Spinal cord (tissue), 10 donors: ENCODE measurements around the gene RBSN. TPM values are rescaled to one million over a fixed set of nuclear protein-coding genes. Genes with fewer than 3 reads are reported as not detected.

Experiments
- DNase-seq, 6 donors: peaks; one replicate each; pipeline versions ENCODE4 v3.0.0 to v3.0.0-alpha.2; 2013 to 2015; ENCODE audit warnings: low spot score in 6 of 6, low read depth in 4 of 6
- H3K27ac ChIP-seq: one replicate; pipeline ENCODE4 v1.5.1; 2013; ENCODE audit warnings: low read depth, low read length, control low read depth
- H3K27me3 ChIP-seq: one replicate; pipeline ENCODE4 v1.6.1; 2013; ENCODE audit warnings: low read length; ENCODE audit not compliant: control insufficient read depth, insufficient read depth
- H3K36me3 ChIP-seq: one replicate; pipeline ENCODE4 v1.6.1; 2013; ENCODE audit warnings: low read length; ENCODE audit not compliant: control insufficient read depth, insufficient read depth
- H3K4me1 ChIP-seq: one replicate; pipeline ENCODE4 v1.6.1; 2013; ENCODE audit warnings: low read length; ENCODE audit not compliant: control insufficient read depth, insufficient read depth
- H3K4me3 ChIP-seq: one replicate; pipeline ENCODE4 v1.5.1; 2013; ENCODE audit warnings: low read depth, low read length, control low read depth
- H3K9me3 ChIP-seq: one replicate; pipeline ENCODE4 v1.6.1; 2013; ENCODE audit warnings: low read length; ENCODE audit not compliant: control insufficient read depth, insufficient read depth
- WGBS: methylation state at CpG from one replicate; pipeline ENCODE4 v1.1.5; 2013; ENCODE audit warnings: missing lambda C conversion rate; ENCODE audit not compliant: insufficient coverage; 5-methylcytosine and 5-hydroxymethylcytosine counted together
- polyA plus RNA-seq, 2 donors: library from polyadenylated mRNA; unstranded; fragments of 120-200 nt; gene quantifications; one replicate each; pipeline ENCODE4 v1.2.1, GENCODE V29; 2013; ENCODE audit not compliant: insufficient read length in 2 of 2
- total RNA-seq, 2 donors: library from RNA; depleted of rRNA in 1 of 2; stranded (reverse); fragments of 120-200 nt in 1 of 2; fragments of >200 nt in 1 of 2; gene quantifications; one replicate each; pipeline versions ENCODE4 v1.2.3 to v1.2.4, GENCODE V29; 2013 to 2014
- donor health status: healthy.

Gene RBSN
- total and polyA plus RNA-seq, 4 donors: 40.4 to 51.6 (median 46.1) TPM

GRCh38 chr3:15117011-15117410, 18.1 kb upstream of the RBSN start:
- peaks cover 16% of the 10 kb centered on the region for H3K27me3 ChIP-seq
- H3K4me1 ChIP-seq: peaks cover 8% of the 10 kb centered on the region
- no peak overlapping the region for H3K4me3 ChIP-seq
- DNase-seq: no peak
- no peaks in the 10 kb centered on the region for H3K9me3 ChIP-seq
- no peaks in the 10 kb centered on the region for H3K36me3 ChIP-seq
- H3K27ac ChIP-seq: no peak overlapping the region
- WGBS: 82% methylated on average over 3 of the region's 3 CpGs

- Histone ChIP-seq H3K9me3 (no peaks in the 10 kb centered on the region), H3K36me3 (no peaks in the 10 kb centered on the region), H3K4me1 (peaks cover 8% of the 10 kb centered on the region), H3K27me3 (peaks cover 16% of the 10 kb centered on the region), H3K4me3 (no peak overlapping the region), H3K27ac (no peak overlapping the region)
- 90% methylated on average over 2 of the region's 2 CpGs for WGBS
- DNase-seq: no peak
Measured at GRCh38 chr3:15116032-15116669, 17.2 kb upstream of the RBSN start.

GRCh38 chr3:15114466-15115358, 15.8 kb upstream of the RBSN start:
- WGBS: 60% methylated on average over 6 of the region's 10 CpGs
- no peak for DNase-seq
- Histone ChIP-seq H3K27me3 (peaks cover 12% of the 10 kb centered on the region), H3K27ac (no peak overlapping the region), H3K4me3 (no peak overlapping the region), H3K4me1 (peaks cover 8% of the 10 kb centered on the region), H3K9me3 (no peaks in the 10 kb centered on the region), H3K36me3 (no peaks in the 10 kb centered on the region)

GRCh38 chr3:15113884-15114283, 14.9 kb upstream of the RBSN start:
- peaks cover 5% of the 10 kb centered on the region for H3K4me1 ChIP-seq
- DNase-seq: no peak
- H3K4me3 ChIP-seq: no peak overlapping the region
- 100% methylated on average over 1 of the region's 3 CpGs for WGBS
- H3K27ac ChIP-seq: no peak overlapping the region
- no peaks in the 10 kb centered on the region for H3K9me3 ChIP-seq
- no peaks in the 10 kb centered on the region for H3K36me3 ChIP-seq
- H3K27me3 ChIP-seq: peaks cover 8% of the 10 kb centered on the region

GRCh38 chr3:15113471-15113870, 14.5 kb upstream of the RBSN start:
- no peak for DNase-seq
- Histone ChIP-seq H3K36me3 (no peaks in the 10 kb centered on the region), H3K4me3 (no peak overlapping the region), H3K27ac (no peak overlapping the region), H3K4me1 (peaks cover under 1% of the 10 kb centered on the region), H3K9me3 (no peaks in the 10 kb centered on the region), H3K27me3 (peaks cover 4% of the 10 kb centered on the region)
- WGBS: 49% methylated on average over 3 of the region's 6 CpGs

DNA sequence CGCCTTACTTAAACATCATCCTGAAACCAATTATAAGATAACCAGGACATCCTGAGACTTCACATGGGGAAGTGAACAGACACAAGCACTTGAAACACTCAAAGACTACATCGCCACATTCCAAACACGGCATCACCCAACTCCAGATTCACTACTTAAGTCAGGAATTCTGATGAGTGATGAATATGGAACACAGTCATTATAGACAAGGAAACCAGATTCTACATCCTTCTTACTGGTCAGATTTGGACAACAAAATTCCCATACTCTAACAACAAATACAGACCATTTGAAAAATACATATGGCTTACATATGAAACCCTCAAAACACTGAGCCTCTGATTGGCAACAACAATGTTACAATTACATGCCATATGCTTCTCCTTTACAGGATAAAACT, 13.1 kb upstream of the RBSN start:
- no peak overlapping the region for H3K4me3 ChIP-seq
- peaks cover 6% of the 10 kb centered on the region for H3K4me1 ChIP-seq
- no peaks in the 10 kb centered on the region for H3K36me3 ChIP-seq
- no peak overlapping the region for H3K27ac ChIP-seq
- peak in 1 of 6 donors; percentile 58 for DNase-seq
- H3K9me3 ChIP-seq: no peaks in the 10 kb centered on the region
- H3K27me3 ChIP-seq: no peaks in the 10 kb centered on the region
- WGBS: 100% methylated on average over 1 of the region's 3 CpGs

GRCh38 chr3:15110206-15110605, 11.3 kb upstream of the RBSN start:
- Histone ChIP-seq H3K9me3 (no peaks in the 10 kb centered on the region), H3K4me1 (peaks cover 6% of the 10 kb centered on the region), H3K27me3 (no peaks in the 10 kb centered on the region), H3K27ac (no peak overlapping the region), H3K4me3 (no peak overlapping the region), H3K36me3 (no peaks in the 10 kb centered on the region)
- no peak for DNase-seq
- WGBS: no CpG with 5 or more reads among the region's 4 CpGs

DNA sequence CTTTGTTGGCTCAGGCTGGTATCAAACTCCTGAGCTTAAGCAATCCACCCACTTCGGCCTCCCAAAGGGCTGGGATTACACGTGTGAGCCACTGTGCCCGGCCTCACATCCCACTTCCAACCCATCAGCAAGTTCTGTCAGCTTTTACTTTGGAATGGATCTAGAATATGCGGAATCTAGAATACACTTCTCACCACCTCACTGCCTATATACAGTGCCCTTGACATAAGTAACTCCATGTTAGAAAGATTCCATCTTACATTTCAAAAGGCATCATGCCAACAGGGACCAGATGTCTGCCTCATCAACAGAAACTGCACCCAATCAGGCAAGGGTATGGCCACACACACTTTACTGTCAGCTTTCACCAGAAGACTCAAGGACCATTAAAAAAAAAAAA, 9.9 kb upstream of the RBSN start:
- no peaks in the 10 kb centered on the region for H3K27me3 ChIP-seq
- no peaks in the 10 kb centered on the region for H3K36me3 ChIP-seq
- no peak overlapping the region for H3K4me3 ChIP-seq
- H3K27ac ChIP-seq: no peak overlapping the region
- no peak for DNase-seq
- 83% methylated on average over 4 of the region's 4 CpGs for WGBS
- H3K9me3 ChIP-seq: no peaks in the 10 kb centered on the region
- H3K4me1 ChIP-seq: peaks cover 6% of the 10 kb centered on the region

DNA sequence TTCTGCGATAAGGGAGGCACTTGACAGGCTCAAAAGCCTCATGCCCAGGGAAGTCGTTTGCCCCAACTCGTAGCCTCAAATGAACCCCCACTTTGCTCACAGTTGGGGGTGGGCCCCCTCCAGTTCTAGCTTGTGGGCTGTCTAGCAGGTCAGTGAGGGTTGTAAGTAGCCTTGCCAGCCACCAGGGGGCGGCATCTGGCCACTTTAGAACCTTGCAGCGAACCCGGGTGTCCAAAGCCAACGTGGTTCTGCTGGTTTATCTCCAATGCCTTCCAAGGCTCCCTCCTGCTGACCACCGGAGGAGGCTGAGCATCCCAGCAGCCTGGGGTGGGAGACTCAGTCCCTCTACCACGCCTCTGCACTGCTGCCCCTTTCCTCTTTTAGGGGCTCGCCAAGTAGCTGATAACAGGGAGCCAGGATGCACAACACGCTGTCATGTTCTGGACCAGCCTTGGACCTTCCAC, 9.2 kb upstream of the RBSN start:
- peak in 5 of 6 donors; percentile 50 to 87 (median 62) for DNase-seq
- Histone ChIP-seq H3K36me3 (no peaks in the 10 kb centered on the region), H3K4me1 (peaks cover 6% of the 10 kb centered on the region), H3K9me3 (no peaks in the 10 kb centered on the region), H3K4me3 (no peak overlapping the region), H3K27ac (no peak overlapping the region), H3K27me3 (no peaks in the 10 kb centered on the region)
- 24% methylated on average over 8 of the region's 11 CpGs for WGBS
